Panc1 (cell line): Measurements from ENCODE around the gene CSH2. TPM values are rescaled to one million over a fixed set of nuclear protein-coding genes. Genes with fewer than 3 reads are reported as not detected.

Source experiments
- ATAC-seq: fragments of 200-7000 bp; cut with Tn5 transposase; 2 replicates; pipeline ENCODE4 v1.9.1; 2020; ENCODE audit warnings: mild to moderate bottlenecking, moderate library complexity
- BruUV-seq: library from RNA; stranded (reverse); fragments of 400-500 nt; replicated peaks from 2 replicates; lab custom pipeline; 2021; lab: Mats Ljungman, UMichigan
- CTCF ChIA-PET: fragments of 300-600 bp; sonication (Branson Sonifier 250); formaldehyde crosslinking; loops from one replicate; lab custom pipeline; 2022; ENCODE audit warnings: antibody characterized with exemption; lab: Charles Lee
- POLR2A ChIA-PET: fragments of 300-600 bp; sonication (Branson Sonifier 250); formaldehyde crosslinking; loops from one replicate; lab custom pipeline; 2022; ENCODE audit warnings: antibody characterized with exemption; lab: Charles Lee
- DNase-seq: peaks from one replicate; pipeline ENCODE4 v3.0.0-alpha.2; 2010; ENCODE audit warnings: low read depth, low spot score
- H3K27ac ChIP-seq: 2 replicates; pipeline ENCODE4 v1.5.1; 2011; ENCODE audit warnings: mild to moderate bottlenecking, low read length, inconsistent platforms
- H3K27me3 ChIP-seq: fragments of 200-500 bp; sonication (Bioruptor generic); 2 replicates; pipeline ENCODE4 v1.6.0; 2014; ENCODE audit warnings: low read length, inconsistent platforms; ENCODE audit not compliant: control insufficient read depth, insufficient read depth
- H3K36me3 ChIP-seq: fragments of 200-500 bp; sonication (Bioruptor generic); 2 replicates; pipeline ENCODE4 v1.5.1; 2014; ENCODE audit warnings: inconsistent platforms, mild to moderate bottlenecking, low read length, moderate library complexity; ENCODE audit not compliant: control insufficient read depth, insufficient read depth
- H3K4me1 ChIP-seq: 2 replicates; pipeline ENCODE4 v1.5.1; 2011; ENCODE audit warnings: inconsistent platforms, mild to moderate bottlenecking, low read length, moderate library complexity; ENCODE audit not compliant: control insufficient read depth, insufficient read depth
- H3K4me3 ChIP-seq, 2 experiments: 2 replicates each; pipeline ENCODE4 v1.5.1; 2011 to 2012; ENCODE audit warnings: low read depth in 2 of 2, low read length in 2 of 2, mild to moderate bottlenecking in 2 of 2, inconsistent platforms in 1 of 2, moderate library complexity in 1 of 2
- H3K9me3 ChIP-seq: fragments of 200-500 bp; sonication (Bioruptor generic); 2 replicates; pipeline ENCODE4 v1.5.1; 2014; ENCODE audit warnings: low read depth, mild to moderate bottlenecking, inconsistent platforms, low read length, moderate library complexity; ENCODE audit not compliant: control insufficient read depth, insufficient read depth
- REST ChIP-seq, 2 experiments: IDR thresholded peaks; 2 replicates each; pipeline ENCODE4 v1.6.1; 2011 to 2012; ENCODE audit warnings: low read depth in 2 of 2, control low read depth in 1 of 2, low read length in 1 of 2, mild to moderate bottlenecking in 1 of 2, moderate library complexity in 1 of 2; ENCODE audit not compliant: insufficient read depth in 1 of 2
- TCF7L2 ChIP-seq: IDR thresholded peaks from 2 replicates; pipeline ENCODE4 v1.6.1; 2011; ENCODE audit warnings: mild to moderate bottlenecking, low read depth, low read length, inconsistent platforms
- in situ Hi-C: cut with HindIII; loops from 2 replicates; pipeline ENCODE4 v1.10.0; 2016; ENCODE audit warnings: low sequenced_read_pairs, low pct_unique_long_range_greater_than_20kb
- intact Hi-C: fragments of 100-400 bp; cut with micrococcal nuclease; formaldehyde crosslinking; loops from one replicate; pipeline ENCODE4 v1.10.0; 2022; ENCODE audit not compliant: unreplicated experiment
- total RNA-seq: library from RNA; stranded (reverse); gene quantifications from one replicate; pipeline ENCODE4 v1.2.1, GENCODE V29; 2021; ENCODE audit not compliant: unreplicated experiment

Gene CSH2
- total RNA-seq, 1 experiment from 2014 or later = not detected

GRCh38 chr17:63822537-63822936 lies 50.9 kb downstream of the CSH2 start:
- Histone ChIP-seq H3K27me3 (no peaks in the 10 kb centered on the region), H3K4me3 (no peak overlapping the region), H3K9me3 (no peaks in the 10 kb centered on the region), H3K4me1 (peaks cover 5% of the 10 kb centered on the region; the same call in 1 of the 2 replicates), H3K36me3 (peaks cover 35% of the 10 kb centered on the region), H3K27ac (no peak overlapping the region)
- TF ChIP-seq TCF7L2 (no peak), REST (IDR thresholded peaks at IDR 0.05; ENCODE audit: insufficient read depth in 1 of 2, low read depth in 2 of 2, low read length in 1 of 2) (no peak)
- ChIA-PET CTCF (no interaction called here), POLR2A (no interaction called here)
- intact Hi-C loops = no loop called here
- in situ Hi-C loops = no loop called here
- ATAC-seq (no peak), DNase-seq (no peak)
- no TSS peak for BruUV-seq

Other genes starting within 250 kb of the CSH2 start
- gene LIMD2, start 173.6 kb downstream of the CSH2 start, total RNA-seq = 15.3 TPM
- gene STRADA, start 131.9 kb downstream of the CSH2 start, total RNA-seq = 26.0 TPM
- gene CCDC47, start 100.1 kb downstream of the CSH2 start, total RNA-seq = 64.8 TPM
- 89.6 TPM for gene DDX42, start 99.5 kb downstream of the CSH2 start, total RNA-seq
- 145 TPM for gene PSMC5, start 46.2 kb downstream of the CSH2 start, total RNA-seq
- gene FTSJ3, start 46.0 kb downstream of the CSH2 start, total RNA-seq = 41.3 TPM
- gene SMARCD2, start 31.0 kb downstream of the CSH2 start, total RNA-seq = 59.4 TPM
- not detected for gene GH2, start 8.3 kb upstream of the CSH2 start, total RNA-seq
- gene CSH1, start 22.9 kb upstream of the CSH2 start, total RNA-seq = not detected
- gene CSHL1, start 37.6 kb upstream of the CSH2 start, total RNA-seq = not detected
- not detected for gene GH1, start 45.2 kb upstream of the CSH2 start, total RNA-seq
- gene CD79B, start 58.7 kb upstream of the CSH2 start, total RNA-seq = not detected
- gene SCN4A, start 99.2 kb upstream of the CSH2 start, total RNA-seq = 0.03 TPM
- gene PRR29, start 124.7 kb upstream of the CSH2 start, total RNA-seq = 0.10 TPM
- gene ICAM2, start 147.0 kb upstream of the CSH2 start, total RNA-seq = 0.33 TPM